Thymus (tissue), 11 donors: ENCODE results near the gene LMF1. TPM values are rescaled to one million over a fixed set of nuclear protein-coding genes. Genes with fewer than 3 reads are reported as not detected.

ENCODE experiments used
- DNase-seq, 9 donors: peaks; one replicate each; pipeline ENCODE4 v3.0.0-alpha.2; 2013; ENCODE audit warnings: low spot score in 9 of 9, low read depth in 6 of 9, missing footprints in 1 of 9
- H3K27ac ChIP-seq, 2 donors: one replicate each; pipeline ENCODE4 v1.5.1; 2013; ENCODE audit warnings: control low read depth in 1 of 2, low read depth in 1 of 2, low read length in 1 of 2, mild to moderate bottlenecking in 1 of 2, moderate library complexity in 1 of 2
- H3K27me3 ChIP-seq, 2 donors: one replicate each; pipeline ENCODE4 v1.5.1; 2013; ENCODE audit warnings: low read length in 1 of 2; ENCODE audit not compliant: control insufficient read depth in 2 of 2, insufficient read depth in 1 of 2
- H3K36me3 ChIP-seq, 2 donors: one replicate each; pipeline ENCODE4 v1.5.1; 2013; ENCODE audit warnings: low read length in 1 of 2, mild to moderate bottlenecking in 1 of 2, moderate library complexity in 1 of 2; ENCODE audit not compliant: control insufficient read depth in 2 of 2, insufficient read depth in 2 of 2
- H3K4me1 ChIP-seq, 2 donors: one replicate each; pipeline ENCODE4 v1.5.1; 2013; ENCODE audit warnings: low read length in 2 of 2; ENCODE audit not compliant: control insufficient read depth in 2 of 2, insufficient read depth in 2 of 2
- H3K4me3 ChIP-seq, 2 donors: one replicate each; pipeline ENCODE4 v1.5.1; 2013; ENCODE audit warnings: low read length in 2 of 2, control low read depth in 1 of 2, mild to moderate bottlenecking in 1 of 2
- H3K9me3 ChIP-seq, 2 donors: one replicate each; pipeline ENCODE4 v1.5.1; 2013; ENCODE audit warnings: low read length in 1 of 2, mild to moderate bottlenecking in 1 of 2; ENCODE audit not compliant: control insufficient read depth in 2 of 2, insufficient read depth in 1 of 2
- WGBS: extraction: QIAGEN DNeasy Blood & Tissue Kit; methylation state at CpG from one replicate; pipeline ENCODE4 v1.1.7; 2013; 5-methylcytosine and 5-hydroxymethylcytosine counted together
- polyA plus RNA-seq: library from polyadenylated mRNA; stranded (reverse); fragments of 200-250 nt; gene quantifications from one replicate; pipeline ENCODE4 v1.2.3, GENCODE V29; 2013
- total RNA-seq: library from RNA; stranded (reverse); fragments of 120-200 nt; gene quantifications from one replicate; pipeline ENCODE4 v1.2.4, GENCODE V29; 2013
- donor health status: healthy.

The LMF1 gene
- total and polyA plus RNA-seq, 2 donors, result 8.9 to 22.8 TPM

DNA sequence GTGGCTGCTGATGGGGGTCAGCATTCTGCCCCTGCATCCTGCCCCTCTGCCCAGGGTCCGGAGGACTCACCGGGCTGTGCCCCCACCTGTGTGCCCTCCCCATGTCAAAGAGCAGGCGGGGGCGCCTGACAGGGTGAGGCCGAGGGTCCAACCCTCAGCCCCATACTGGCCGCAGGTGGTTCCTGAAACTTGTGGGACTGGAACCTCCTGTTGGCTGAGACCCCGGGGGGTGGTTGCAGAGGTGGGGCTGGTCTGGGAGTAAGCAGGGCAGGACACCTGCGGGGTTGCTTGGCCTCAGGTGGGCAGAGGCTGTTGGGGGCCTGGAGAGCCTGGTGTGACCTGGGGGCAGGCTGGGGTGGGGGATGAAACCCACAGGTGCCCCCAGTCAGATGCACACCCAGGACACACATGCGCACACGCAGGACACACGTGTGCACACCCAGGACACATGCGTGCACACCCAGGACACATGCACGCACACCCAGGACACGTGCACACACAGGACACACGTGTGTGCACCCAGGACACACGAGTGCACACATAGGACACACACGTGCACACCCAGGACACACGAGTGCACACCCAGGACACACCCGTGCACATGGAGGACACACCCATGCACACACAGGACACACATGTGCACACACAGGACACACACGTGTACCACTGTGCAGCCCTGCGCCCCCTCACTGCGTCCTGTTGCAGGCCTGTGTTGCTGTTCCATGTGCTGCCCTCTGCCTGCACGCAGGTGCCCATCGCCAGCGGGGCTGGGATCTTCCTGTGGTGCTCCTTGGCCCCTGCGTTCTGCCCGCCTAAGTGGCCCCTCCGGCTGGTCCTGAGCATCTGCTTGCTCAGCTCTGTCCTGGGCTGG is 42.2 kb upstream of the LMF1 start:
- no peak overlapping the region for H3K27ac ChIP-seq
- no peak overlapping the region for H3K4me3 ChIP-seq
- no peaks in the 10 kb centered on the region for H3K9me3 ChIP-seq
- H3K36me3 ChIP-seq, result no peaks in the 10 kb centered on the region
- no peak for DNase-seq
- peaks cover 2 to 22% of the 10 kb centered on the region in 2 donors for H3K27me3 ChIP-seq
- H3K4me1 ChIP-seq, result peaks cover 0 to 13% of the 10 kb centered on the region in 2 donors
- WGBS, result 90% methylated on average over 28 of the region's 28 CpGs

DNA sequence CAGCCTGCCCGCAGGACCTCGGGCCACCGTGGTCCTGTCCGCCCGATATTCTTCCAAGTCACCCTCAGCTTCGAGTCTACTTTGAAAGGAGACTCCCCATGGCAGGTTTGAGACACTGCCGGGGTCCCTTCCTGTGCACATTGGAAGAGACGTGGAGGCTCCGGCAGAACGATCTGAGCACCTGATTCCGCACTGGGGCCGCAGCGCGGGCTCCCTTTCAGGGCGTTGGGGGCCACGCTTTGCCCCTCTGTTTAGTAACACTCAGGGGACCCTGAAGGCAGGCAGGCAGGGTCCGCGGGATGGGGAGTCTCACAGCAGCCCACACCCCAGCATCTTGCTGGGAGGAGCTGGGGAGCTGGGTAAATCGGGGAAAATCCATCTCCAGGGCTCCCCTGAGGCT is 41.4 kb upstream of the LMF1 start:
- no peaks in the 10 kb centered on the region for H3K9me3 ChIP-seq
- peaks cover 0 to 13% of the 10 kb centered on the region in 2 donors for H3K4me1 ChIP-seq
- no peak overlapping the region for H3K4me3 ChIP-seq
- DNase-seq, result no peak
- 95% methylated on average over 19 of the region's 19 CpGs for WGBS
- H3K36me3 ChIP-seq, result no peaks in the 10 kb centered on the region
- H3K27me3 ChIP-seq, result peaks cover 2 to 24% of the 10 kb centered on the region in 2 donors
- H3K27ac ChIP-seq, result no peak overlapping the region

DNA sequence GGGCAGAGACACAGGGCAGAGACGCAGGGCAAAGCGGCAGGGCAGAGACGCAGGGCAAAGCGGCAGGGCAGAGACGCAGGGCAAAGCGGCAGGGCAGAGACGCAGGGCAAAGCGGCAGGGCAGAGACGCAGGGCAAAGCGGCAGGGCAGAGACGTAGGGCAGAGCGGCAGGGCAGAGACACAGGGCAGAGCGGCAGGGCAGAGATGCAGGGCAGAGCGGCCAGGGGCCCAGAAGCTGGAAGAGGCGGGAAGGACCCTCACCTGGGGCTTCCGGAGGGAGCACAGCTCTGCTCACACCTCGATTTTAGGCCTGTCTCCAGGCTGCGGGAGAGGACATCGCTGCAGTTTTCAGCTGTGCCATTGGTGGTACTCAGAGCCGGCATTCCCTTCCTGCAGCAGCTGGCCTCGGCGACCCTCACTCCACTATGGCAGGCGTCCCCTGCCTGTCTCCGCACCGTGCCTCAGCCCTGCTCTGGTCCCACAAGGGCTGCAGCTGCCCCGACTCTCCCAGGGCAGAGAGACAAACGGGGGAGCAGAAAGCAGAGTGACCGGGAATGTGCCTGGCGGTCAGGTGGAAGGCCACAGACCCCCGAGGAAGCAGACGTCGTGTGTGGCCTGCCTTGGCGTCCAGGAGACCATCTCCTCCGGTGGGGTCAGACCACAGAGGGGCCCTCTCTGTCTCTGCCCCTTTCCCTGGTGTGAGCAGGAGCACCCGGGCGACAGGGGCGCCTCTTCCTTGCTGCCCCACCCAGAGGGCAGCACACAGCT is 40.7 kb upstream of the LMF1 start:
- no peak overlapping the region for H3K4me3 ChIP-seq
- no peaks in the 10 kb centered on the region for H3K36me3 ChIP-seq
- H3K27me3 ChIP-seq, result peaks cover 2 to 24% of the 10 kb centered on the region in 2 donors
- H3K27ac ChIP-seq, result no peak overlapping the region
- H3K9me3 ChIP-seq, result no peaks in the 10 kb centered on the region
- peaks cover 0 to 13% of the 10 kb centered on the region in 2 donors for H3K4me1 ChIP-seq
- no peak for DNase-seq
- 93% methylated on average over 37 of the region's 37 CpGs for WGBS

DNA sequence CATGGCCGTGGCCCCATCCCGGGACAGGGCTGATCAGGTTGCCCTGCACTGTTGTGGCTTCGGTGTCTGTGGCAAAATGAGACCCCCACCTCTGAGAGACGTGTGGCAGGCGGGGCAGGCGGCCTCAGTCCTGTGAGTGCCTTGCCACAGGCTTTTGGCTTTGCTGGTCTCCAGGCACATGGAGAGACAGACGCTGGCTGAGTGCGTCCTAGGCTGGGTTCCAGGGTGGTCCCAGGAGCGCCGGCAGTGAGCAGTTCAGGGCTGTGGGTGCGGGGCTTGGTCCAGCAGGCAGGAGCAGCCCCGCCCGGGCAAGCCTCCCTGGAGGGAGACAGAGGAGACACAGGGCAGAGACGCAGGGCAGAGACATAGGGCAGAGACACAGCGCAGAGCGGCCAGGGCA is 40.0 kb upstream of the LMF1 start:
- Histone ChIP-seq H3K27ac (no peak overlapping the region), H3K27me3 (peaks cover 2 to 26% of the 10 kb centered on the region in 2 donors), H3K9me3 (no peaks in the 10 kb centered on the region), H3K4me1 (peaks cover 0 to 13% of the 10 kb centered on the region in 2 donors), H3K4me3 (no peak overlapping the region), H3K36me3 (no peaks in the 10 kb centered on the region)
- no peak for DNase-seq
- 84% methylated on average over 16 of the region's 16 CpGs for WGBS

DNA sequence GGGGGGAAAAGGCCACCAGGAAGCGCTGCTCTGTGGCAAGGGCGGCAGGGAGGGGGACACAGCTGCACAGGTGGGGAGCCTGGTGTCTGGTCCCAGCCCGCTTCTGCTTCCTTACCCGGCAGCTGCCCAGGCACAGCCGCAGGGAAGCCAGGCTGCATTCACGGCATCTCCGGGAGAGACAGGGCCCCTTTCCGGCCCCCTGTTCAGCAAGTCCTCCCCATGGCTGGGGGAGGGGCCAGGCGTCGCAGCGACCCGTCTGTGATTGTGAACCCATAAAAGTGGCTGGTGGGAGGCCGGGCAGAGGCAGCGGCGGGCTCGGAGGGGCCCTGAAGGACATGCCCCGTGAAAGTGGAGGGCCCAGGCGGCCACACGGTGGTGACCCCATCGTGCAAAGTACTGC is 39.5 kb upstream of the LMF1 start:
- Histone ChIP-seq H3K4me1 (peaks cover 0 to 13% of the 10 kb centered on the region in 2 donors), H3K9me3 (no peaks in the 10 kb centered on the region), H3K36me3 (no peaks in the 10 kb centered on the region), H3K27me3 (peaks cover 2 to 26% of the 10 kb centered on the region in 2 donors), H3K4me3 (no peak overlapping the region), H3K27ac (no peak overlapping the region)
- WGBS, result 30% methylated on average over 20 of the region's 20 CpGs
- peak in 1 of 9 donors; percentile 10 for DNase-seq

DNA sequence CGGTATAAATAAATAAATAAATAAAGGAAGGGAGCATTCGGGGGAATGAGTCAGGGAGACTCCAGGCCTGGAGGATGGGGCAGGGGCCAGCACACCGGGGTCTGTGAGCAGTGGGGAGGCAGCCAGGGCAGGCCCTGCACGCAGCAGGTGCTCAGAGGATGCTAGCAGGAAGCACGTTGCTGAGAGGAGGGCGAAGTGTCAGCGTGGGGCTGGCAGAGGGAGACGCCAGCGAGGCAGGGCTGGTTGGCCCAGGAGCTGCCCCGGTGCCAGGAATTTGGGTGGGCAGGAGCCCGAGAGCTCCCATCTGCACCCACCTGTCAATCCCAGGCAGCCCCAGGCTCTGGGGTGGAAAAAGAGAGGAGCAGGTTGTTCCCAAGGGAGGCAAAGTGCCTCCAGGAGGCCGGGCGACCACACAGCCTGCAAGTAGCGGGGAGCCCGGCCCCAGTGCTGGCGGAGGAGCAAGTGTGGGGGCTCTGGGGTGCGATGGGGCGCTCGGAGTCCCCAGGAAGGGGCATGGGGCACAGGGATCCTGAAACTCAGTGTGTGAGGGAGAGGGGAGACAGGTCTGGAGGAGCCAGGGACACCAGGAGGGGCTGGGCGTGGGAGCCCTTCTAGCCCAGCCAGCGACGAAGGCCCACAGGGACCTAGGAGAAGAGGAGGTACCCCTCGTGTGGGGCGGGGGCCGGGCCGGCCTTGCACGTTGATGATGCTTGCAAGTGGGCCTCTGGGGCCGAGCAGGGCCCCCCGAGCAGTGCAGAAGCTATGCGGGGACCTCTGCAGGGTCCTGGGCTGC is 38.8 kb upstream of the LMF1 start:
- Histone ChIP-seq H3K4me1 (peaks cover 0 to 13% of the 10 kb centered on the region in 2 donors), H3K9me3 (no peaks in the 10 kb centered on the region), H3K27ac (no peak overlapping the region), H3K36me3 (no peaks in the 10 kb centered on the region), H3K4me3 (no peak overlapping the region), H3K27me3 (peaks cover 2 to 26% of the 10 kb centered on the region in 2 donors)
- no peak for DNase-seq
- 72% methylated on average over 30 of the region's 30 CpGs for WGBS

DNA sequence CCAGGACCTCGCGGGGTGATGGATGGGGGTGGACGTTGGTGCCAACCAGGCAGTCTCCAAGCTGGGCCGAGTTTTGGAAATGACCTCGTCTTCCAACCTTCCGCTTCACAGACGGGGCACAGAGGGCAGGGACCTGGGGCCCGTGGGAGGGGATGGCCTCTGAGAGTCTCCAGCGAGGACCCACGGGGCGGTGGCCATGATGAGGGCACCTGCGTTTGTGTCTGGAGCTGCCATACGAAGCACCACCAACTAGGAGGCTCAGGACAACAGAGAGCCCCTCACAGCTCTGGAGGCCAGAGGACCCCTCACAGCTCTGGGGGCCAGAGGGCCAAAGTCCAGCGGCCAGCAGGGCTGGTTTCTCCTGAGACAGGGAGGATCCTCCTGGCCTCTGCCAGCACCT is 37.3 kb upstream of the LMF1 start:
- no peaks in the 10 kb centered on the region for H3K36me3 ChIP-seq
- 96% methylated on average over 14 of the region's 14 CpGs for WGBS
- H3K9me3 ChIP-seq, result no peaks in the 10 kb centered on the region
- no peak overlapping the region for H3K27ac ChIP-seq
- peaks cover 2 to 28% of the 10 kb centered on the region in 2 donors for H3K27me3 ChIP-seq
- no peak overlapping the region for H3K4me3 ChIP-seq
- no peak for DNase-seq
- peaks cover 0 to 21% of the 10 kb centered on the region in 2 donors for H3K4me1 ChIP-seq

DNA sequence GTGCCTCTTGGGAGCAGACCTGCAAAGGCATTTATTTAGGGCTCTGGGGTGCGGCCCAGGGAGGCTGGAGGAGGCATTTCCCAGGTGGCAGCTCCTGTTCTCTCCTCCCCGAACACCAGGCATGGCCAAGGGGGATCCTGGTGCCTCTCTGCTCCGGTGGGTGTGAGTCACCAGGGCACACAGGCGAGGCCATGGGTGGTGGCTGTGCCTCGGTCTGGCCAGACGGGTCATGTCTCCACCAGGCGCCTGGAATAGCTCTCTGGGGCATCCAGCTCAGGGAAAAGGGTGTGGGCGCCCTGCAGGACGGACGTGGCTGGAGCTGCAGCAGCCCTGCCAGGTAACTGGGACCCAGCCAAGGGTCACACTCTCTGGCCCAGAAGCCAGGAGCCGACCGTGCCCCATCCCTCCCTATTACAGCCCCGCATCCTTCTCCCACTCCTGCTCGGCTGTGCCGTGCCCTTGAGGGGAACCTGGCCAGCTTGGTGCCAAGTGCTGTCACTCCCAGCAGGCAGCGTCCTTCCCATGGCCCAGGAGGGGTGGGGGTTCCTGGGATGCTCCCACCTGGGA is 36.6 kb upstream of the LMF1 start:
- DNase-seq, result no peak
- H3K27me3 ChIP-seq, result peaks cover 2 to 28% of the 10 kb centered on the region in 2 donors

More for the DNA sequence above, 36.6 kb upstream of the LMF1 start:
- no peak overlapping the region for H3K27ac ChIP-seq
- 93% methylated on average over 16 of the region's 16 CpGs for WGBS
- H3K4me1 ChIP-seq, result peaks cover 0 to 21% of the 10 kb centered on the region in 2 donors
- no peaks in the 10 kb centered on the region for H3K36me3 ChIP-seq
- H3K9me3 ChIP-seq, result no peaks in the 10 kb centered on the region
- H3K4me3 ChIP-seq, result no peak overlapping the region
